K562 (cell line): ENCODE results near the gene IL13RA1. TPM values are rescaled to one million over a fixed set of nuclear protein-coding genes. Genes with fewer than 3 reads are reported as not detected.
A peak's percentile ranks its signal among the peaks of the same experiment; 100 is the strongest.

Source experiments
- ATAC-seq: fragments of 200-7000 bp; cut with Tn5 transposase; 3 replicates; pipeline ENCODE4 v1.9.1; 2020; ENCODE audit warnings: moderate library complexity
- Bru-seq: library from RNA; stranded (reverse); fragments of 400-500 nt; gene quantifications from one replicate; lab custom pipeline; 2021; lab: Mats Ljungman, UMichigan
- BruChase-seq, 2 experiments: library from RNA; stranded (reverse); fragments of 400-500 nt; gene quantifications; one replicate each; lab custom pipeline; 2021; lab: Mats Ljungman, UMichigan
- BruUV-seq: library from RNA; stranded (reverse); fragments of 400-500 nt; replicated peaks from 2 replicates; lab custom pipeline; 2021; lab: Mats Ljungman, UMichigan
- CTCF ChIA-PET: fragments of 300-600 bp; formaldehyde crosslinking; extraction: SDS; loops from one replicate; lab custom pipeline; 2021; ENCODE audit warnings: low intra/inter-chr PET ratio; lab: Yijun Ruan, JAX
- POLR2A ChIA-PET: fragments of 300-600, 350-650 bp; sonication (Branson Sonifier 250); formaldehyde crosslinking; extraction: SDS; loops from one replicate; lab custom pipeline; 2021; ENCODE audit warnings: antibody characterized with exemption, inconsistent platforms; lab: Yijun Ruan, JAX
- DNase-seq, 4 experiments: peaks; one replicate each; pipeline versions ENCODE4 v3.0.0 to v3.0.0-alpha.2; 2011 to 2018; ENCODE audit warnings: low spot score in 3 of 4, mixed read lengths in 3 of 4; ENCODE audit errors: extremely low read depth in 1 of 4
- FAIRE-seq: peaks from 2 replicates; lab custom pipeline; 2011; peaks lifted over from hg19 to GRCh38; lab: Jason Lieb, UNC
- H2AFZ ChIP-seq: 2 replicates; pipeline ENCODE4 v1.6.0; 2011; ENCODE audit warnings: low read depth, low read length, control low read depth, inconsistent platforms
- H3K27ac ChIP-seq: fragments of 200-600 bp; 3 replicates; pipeline ENCODE4 v1.8.0; 2011; ENCODE audit warnings: low read depth, mild to moderate bottlenecking, control low read depth, inconsistent platforms, low read length, moderate library complexity, mixed read lengths; ENCODE audit errors: extremely low read depth
- H3K27me3 ChIP-seq, 2 experiments: fragments of 300-600 bp in 1 of 2; 2 replicates in 1 of 2; 3 replicates in 1 of 2; pipeline versions ENCODE4 v1.6.0 to v1.8.0; 2011; ENCODE audit warnings: inconsistent platforms in 2 of 2, low read length in 2 of 2, mild to moderate bottlenecking in 1 of 2, mixed read lengths in 1 of 2, moderate library complexity in 1 of 2; ENCODE audit not compliant: control insufficient read depth in 2 of 2, insufficient read depth in 2 of 2
- H3K36me3 ChIP-seq: fragments of 300-600 bp; 3 replicates; pipeline ENCODE4 v1.8.0; 2011; ENCODE audit warnings: mild to moderate bottlenecking, low read length, inconsistent platforms; ENCODE audit not compliant: control insufficient read depth, insufficient read depth
- H3K4me1 ChIP-seq, 2 experiments: fragments of 200-600 bp in 1 of 2; replicated peaks in 1 of 2; 2 replicates in 1 of 2; 3 replicates in 1 of 2; pipeline versions ENCODE4 v1.5.1 to v1.8.0; 2011; ENCODE audit warnings: inconsistent platforms in 2 of 2, low read length in 2 of 2, mild to moderate bottlenecking in 1 of 2, mixed read lengths in 1 of 2, moderate library complexity in 1 of 2; ENCODE audit not compliant: control insufficient read depth in 2 of 2, insufficient read depth in 2 of 2
- H3K4me2 ChIP-seq: 2 replicates; pipeline ENCODE4 v1.6.1; 2011; ENCODE audit warnings: low read length, control low read depth, inconsistent platforms, mixed read lengths; ENCODE audit not compliant: insufficient read depth
- H3K4me3 ChIP-seq: fragments of 200-600 bp; sonication (generic), shearing (Covaris generic); 2 replicates; pipeline ENCODE4 v1.5.1; 2016; ENCODE audit warnings: control low read depth, inconsistent platforms
- H3K79me2 ChIP-seq: fragments of 200-600 bp; 3 replicates; pipeline ENCODE4 v1.8.0; 2011; ENCODE audit warnings: low read length, inconsistent platforms; ENCODE audit not compliant: control insufficient read depth, insufficient read depth
- H3K9ac ChIP-seq, 2 experiments: 2 replicates each; pipeline versions ENCODE4 v1.6.0 to v1.6.1; 2011; ENCODE audit warnings: low read depth in 2 of 2, low read length in 2 of 2, control low read depth in 1 of 2, inconsistent platforms in 1 of 2, mild to moderate bottlenecking in 1 of 2, mixed read lengths in 1 of 2; ENCODE audit not compliant: insufficient read depth in 1 of 2
- H3K9me1 ChIP-seq: one replicate; pipeline ENCODE4 v1.6.0; 2011; ENCODE audit warnings: inconsistent platforms, mild to moderate bottlenecking, low read length, moderate library complexity; ENCODE audit not compliant: control insufficient read depth, insufficient read depth
- H3K9me3 ChIP-seq: replicated peaks from 2 replicates; pipeline ENCODE4 v1.5.1; 2011; ENCODE audit warnings: low read depth, low read length, inconsistent platforms; ENCODE audit not compliant: control insufficient read depth, insufficient read depth
- H4K20me1 ChIP-seq: replicated peaks from 2 replicates; pipeline ENCODE4 v1.6.1; 2011; ENCODE audit warnings: low read length, inconsistent platforms, mixed read lengths; ENCODE audit not compliant: control insufficient read depth, insufficient read depth
- KLF13 ChIP-seq: fragments of 450-650 bp; IDR thresholded peaks from 2 replicates; pipeline ENCODE4 v1.6.1; 2016; ENCODE audit warnings: missing genetic modification characterization, low read depth, mild to moderate bottlenecking, missing compliant biosample characterization, moderate library complexity, borderline replicate concordance
- ZNF184 ChIP-seq: sonication (generic); formaldehyde crosslinking; IDR thresholded peaks from 2 replicates; pipeline ENCODE4 v1.5.0; 2020; ENCODE audit warnings: missing genetic modification reagents
- WGBS: fragments of 100-300 bp; shearing (Covaris generic); methylation state at CpG from one replicate; pipeline ENCODE4 v1.1.6; 2016; ENCODE audit warnings: low coverage, mixed read lengths; ENCODE audit not compliant: insufficient coverage; ENCODE audit errors: missing lambda C conversion rate; 5-methylcytosine and 5-hydroxymethylcytosine counted together
- in situ Hi-C: fragments of 300-500 bp; cut with MboI; formaldehyde crosslinking; loops from 4 replicates; pipeline ENCODE4 v1.15.0; 2018; ENCODE audit warnings: inconsistent platforms, mixed read lengths
- intact Hi-C: fragments of 100-400 bp; cut with micrococcal nuclease; formaldehyde crosslinking; loops from 2 replicates; pipeline ENCODE4 v1.14.2; 2022
- long read RNA-seq, 3 experiments: library from polyadenylated mRNA in 2 of 3; library from RNA in 1 of 3; unstranded in 2 of 3; stranded (forward) in 1 of 3; transcript quantifications; one replicate each; pipeline ENCODE4 v2.0.0, GENCODE V29; 2019 to 2022
- polyA minus RNA-seq, 3 experiments: library from RNA; depleted of rRNA, polyadenylated mRNA; stranded (reverse); fragments of >200 nt; gene quantifications; 2 replicates each; pipeline ENCODE4 v1.2.3, GENCODE V29; 2011
- polyA plus RNA-seq, 8 experiments: library from polyadenylated mRNA; depleted of rRNA in 4 of 8; stranded (reverse) in 5 of 8; unstranded in 3 of 8; fragments of >200 nt; fragmentation: Nextera tagmentation in 2 of 8; fragmentation: Illumina TruSeq in 1 of 8; extraction: Ambion mirVana in 2 of 8; extraction: Trizol in 1 of 8; gene quantifications; 2 replicates each; pipeline versions ENCODE4 v1.2.1 to v1.2.3, GENCODE V29; 2011 to 2014; ENCODE audit warnings: inconsistent platforms in 1 of 8, missing spikeins in 1 of 8
- total RNA-seq, 7 experiments: library from RNA; depleted of rRNA in 6 of 7; stranded (reverse); fragments of >200 nt in 6 of 7; fragmentation: Illumina TruSeq in 2 of 7; extraction: Trizol in 2 of 7; gene quantifications; 2 replicates each; pipeline versions ENCODE4 v1.2.1 to v1.2.3, GENCODE V29; 2011 to 2021; ENCODE audit warnings: low replicate concordance in 1 of 7
- TF ChIP-seq, protein P1 (sequence below): IDR thresholded peaks from 2 replicates; pipeline ENCODE4 v1.6.1; 2012; ENCODE audit warnings: low read depth, low read length, improper control_type of control experiment, borderline replicate concordance
- TF ChIP-seq, protein P2 (sequence below), 2 experiments: fragments of 150-350 bp in 1 of 2; IDR thresholded peaks; 2 replicates each; pipeline ENCODE4 v1.6.1; 2012 to 2016; ENCODE audit warnings: low read depth in 2 of 2, low read length in 2 of 2, mild to moderate bottlenecking in 1 of 2, moderate library complexity in 1 of 2

Gene IL13RA1
- 6.1 and 14.7 TPM in 2 replicates for total RNA-seq (2011; cell fraction: chromatin; rRNA removed; ENCODE audit: low replicate concordance)
- 5.0 and 5.3 TPM in 2 replicates for total RNA-seq (2011; cell fraction: nucleolus; rRNA removed)
- 8.2 and 12.4 TPM in 2 replicates for total RNA-seq (2011; cell fraction: nucleoplasm; rRNA removed)
- total RNA-seq (2014; rRNA removed) (7.3 and 8.0 TPM in 2 replicates), total RNA-seq (2014; rRNA removed; fragmentation: Illumina TruSeq; extraction: Trizol) (13.4 and 14.0 TPM in 2 replicates), total RNA-seq (2015; rRNA removed; fragmentation: Illumina TruSeq; extraction: Trizol) (21.0 and 22.9 TPM in 2 replicates), total RNA-seq (2021) (10.7 and 12.2 TPM in 2 replicates), polyA plus RNA-seq (2011; rRNA removed) (9.5 and 14.0 TPM in 2 replicates), polyA plus RNA-seq (2014; fragmentation: Illumina TruSeq; extraction: Trizol) (12.1 and 14.9 TPM in 2 replicates), polyA plus RNA-seq (2014; fragmentation: Nextera tagmentation; extraction: Ambion mirVana) (1 to 10 TPM; 2.9 to 3.4 TPM), polyA plus RNA-seq (2014; rRNA removed) (8.4 and 9.0 TPM in 2 replicates), polyA minus RNA-seq (2011; rRNA and poly(A)+ RNA removed) (12.0 and 12.2 TPM in 2 replicates), Bru-seq, nascent RNA (percentile 55 among the genes with signal in this experiment), BruChase-seq, experiment 1, labeled RNA remaining after a 2-hour chase (percentile 55 among the genes with signal in this experiment), BruChase-seq, experiment 2, labeled RNA remaining after a 6-hour chase (percentile 54 among the genes with signal in this experiment)
- 3.0 and 5.3 TPM in 2 replicates for polyA plus RNA-seq (2011; cell fraction: cytosol; rRNA removed)
- polyA plus RNA-seq (2011; cell fraction: nucleus; rRNA removed) = 2.4 and 2.8 TPM in 2 replicates
- polyA plus RNA-seq (2012) = 13.9 and 21.2 TPM in 2 replicates
- polyA minus RNA-seq (2011; cell fraction: cytosol; rRNA and poly(A)+ RNA removed) = 2.9 and 5.2 TPM in 2 replicates
- 1.8 and 2.3 TPM in 2 replicates for polyA minus RNA-seq (2011; cell fraction: nucleus; rRNA and poly(A)+ RNA removed)
- long read RNA-seq, experiment 1, full-length matches to known transcripts = 30 of 52 reads
- long read RNA-seq, experiment 1, partial matches to known transcripts = 11 of 52 reads
- long read RNA-seq, experiment 1, other reads (novel, unspliced or antisense) = 11 of 52 reads
- long read RNA-seq, experiment 2, full-length matches to known transcripts = 4 of 7 reads
- long read RNA-seq, experiment 2, partial matches to known transcripts = 1 of 7 reads
- long read RNA-seq, experiment 2, other reads (novel, unspliced or antisense) = 2 of 7 reads
- long read RNA-seq, experiment 3, full-length matches to known transcripts = 3 of 4 reads
- long read RNA-seq, experiment 3, partial matches to known transcripts = 0 of 4 reads
- long read RNA-seq, experiment 3, other reads (novel, unspliced or antisense) = 1 of 4 reads

DNA sequence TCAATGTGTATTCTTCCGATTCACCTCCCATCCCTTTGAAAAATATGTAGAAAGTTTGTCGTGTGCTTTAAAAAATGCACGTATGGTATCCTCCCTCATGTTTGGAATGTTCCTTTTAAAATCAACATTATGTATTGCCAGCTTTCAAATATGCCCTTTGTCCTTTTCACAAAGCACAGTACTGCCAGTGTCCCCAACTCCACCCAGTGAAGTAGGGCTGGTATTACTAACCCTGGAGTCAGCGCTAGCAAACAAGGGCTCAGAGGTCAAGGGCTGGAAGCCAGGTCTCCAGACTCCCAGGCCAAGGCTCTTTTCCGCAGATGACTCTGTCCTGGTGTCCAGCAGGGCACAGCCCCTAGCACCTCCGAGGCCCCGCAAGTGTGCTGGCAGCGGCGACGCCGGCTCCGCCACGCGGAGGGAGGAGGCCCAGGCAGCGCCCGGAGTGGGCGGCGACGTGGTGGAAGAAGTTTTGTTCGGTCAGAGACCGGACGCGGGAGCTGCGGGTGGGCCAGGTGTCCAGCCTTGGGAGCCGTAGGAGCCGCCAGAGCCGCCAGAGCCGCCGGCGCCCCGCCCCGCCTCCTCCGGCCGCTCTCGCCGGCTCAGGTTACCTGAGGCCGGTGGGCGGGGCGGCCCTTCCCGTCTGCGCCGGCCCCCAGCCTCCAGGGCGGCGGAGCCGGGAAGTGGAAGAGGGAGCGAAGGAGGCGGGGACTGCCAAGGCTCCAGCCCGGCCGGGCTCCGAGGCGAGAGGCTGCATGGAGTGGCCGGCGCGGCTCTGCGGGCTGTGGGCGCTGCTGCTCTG is at the start of gene IL13RA1:
Gene IL13RA1, plus strand, starts transcription at position 720 of the 799 bp plus-strand sequence. Its CDS starts 33 bp downstream, at position 753.
- CTCF ChIA-PET = no interaction called here
- 26% methylated on average over 4 of the region's 56 CpGs for WGBS
- H3K36me3 ChIP-seq = no peaks in the 10 kb centered on the region
- in situ Hi-C loops = no loop called here
- peak; percentile 97 for ATAC-seq
- H3K79me2 ChIP-seq = no peaks in the 10 kb centered on the region
- peak within 1 kb of the TSS; percentile 76 for H3K4me2 ChIP-seq
- peak within 1 kb of the TSS; percentile 54 to 87 for H3K9ac ChIP-seq
- peak within 1 kb of the TSS; percentile 74; the same call in 2 of the 3 replicates for H3K27ac ChIP-seq
- intact Hi-C loops = loop anchor here (10.0 kb wide), 1 partner anchor 382 kb away; the partner anchor contains the start of gene WDR44
- H3K9me3 ChIP-seq = no peaks in the 10 kb centered on the region
- peak; percentile 88 to 91 (median 88) for DNase-seq
- peak within 1 kb of the TSS; percentile 69 for H3K4me3 ChIP-seq
- peaks cover 15 to 22% of the 10 kb centered on the region in 2 experiments for H3K4me1 ChIP-seq
- H4K20me1 ChIP-seq = 0 out of 2 replicates have a peak, but pooled peaks cover 4% of the 10 kb centered on the region
- BruUV-seq = no TSS peak
- no peaks in the 10 kb centered on the region for H3K9me1 ChIP-seq
- POLR2A ChIA-PET = interaction anchor here (0.6 to 1.0 kb wide), 3 partner anchors 16 to 472 kb away, joined by 3 read pairs; no protein-coding TSS in a partner anchor
- H2AFZ ChIP-seq = peak within 1 kb of the TSS; percentile 96
- no peaks in the 10 kb centered on the region for H3K27me3 ChIP-seq
- FAIRE-seq = peak; percentile 32
- TF ChIP-seq, protein P1, sequence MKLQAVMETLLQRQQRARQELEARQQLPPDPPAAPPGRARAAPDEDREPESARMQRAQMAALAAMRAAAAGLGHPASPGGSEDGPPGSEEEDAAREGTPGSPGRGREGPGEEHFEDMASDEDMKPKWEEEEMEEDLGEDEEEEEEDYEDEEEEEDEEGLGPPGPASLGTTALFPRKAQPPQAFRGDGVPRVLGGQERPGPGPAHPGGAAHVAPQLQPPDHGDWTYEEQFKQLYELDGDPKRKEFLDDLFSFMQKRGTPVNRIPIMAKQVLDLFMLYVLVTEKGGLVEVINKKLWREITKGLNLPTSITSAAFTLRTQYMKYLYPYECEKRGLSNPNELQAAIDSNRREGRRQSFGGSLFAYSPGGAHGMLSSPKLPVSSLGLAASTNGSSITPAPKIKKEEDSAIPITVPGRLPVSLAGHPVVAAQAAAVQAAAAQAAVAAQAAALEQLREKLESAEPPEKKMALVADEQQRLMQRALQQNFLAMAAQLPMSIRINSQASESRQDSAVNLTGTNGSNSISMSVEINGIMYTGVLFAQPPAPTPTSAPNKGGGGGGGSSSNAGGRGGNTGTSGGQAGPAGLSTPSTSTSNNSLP = no peak
- TF ChIP-seq, protein P2, sequence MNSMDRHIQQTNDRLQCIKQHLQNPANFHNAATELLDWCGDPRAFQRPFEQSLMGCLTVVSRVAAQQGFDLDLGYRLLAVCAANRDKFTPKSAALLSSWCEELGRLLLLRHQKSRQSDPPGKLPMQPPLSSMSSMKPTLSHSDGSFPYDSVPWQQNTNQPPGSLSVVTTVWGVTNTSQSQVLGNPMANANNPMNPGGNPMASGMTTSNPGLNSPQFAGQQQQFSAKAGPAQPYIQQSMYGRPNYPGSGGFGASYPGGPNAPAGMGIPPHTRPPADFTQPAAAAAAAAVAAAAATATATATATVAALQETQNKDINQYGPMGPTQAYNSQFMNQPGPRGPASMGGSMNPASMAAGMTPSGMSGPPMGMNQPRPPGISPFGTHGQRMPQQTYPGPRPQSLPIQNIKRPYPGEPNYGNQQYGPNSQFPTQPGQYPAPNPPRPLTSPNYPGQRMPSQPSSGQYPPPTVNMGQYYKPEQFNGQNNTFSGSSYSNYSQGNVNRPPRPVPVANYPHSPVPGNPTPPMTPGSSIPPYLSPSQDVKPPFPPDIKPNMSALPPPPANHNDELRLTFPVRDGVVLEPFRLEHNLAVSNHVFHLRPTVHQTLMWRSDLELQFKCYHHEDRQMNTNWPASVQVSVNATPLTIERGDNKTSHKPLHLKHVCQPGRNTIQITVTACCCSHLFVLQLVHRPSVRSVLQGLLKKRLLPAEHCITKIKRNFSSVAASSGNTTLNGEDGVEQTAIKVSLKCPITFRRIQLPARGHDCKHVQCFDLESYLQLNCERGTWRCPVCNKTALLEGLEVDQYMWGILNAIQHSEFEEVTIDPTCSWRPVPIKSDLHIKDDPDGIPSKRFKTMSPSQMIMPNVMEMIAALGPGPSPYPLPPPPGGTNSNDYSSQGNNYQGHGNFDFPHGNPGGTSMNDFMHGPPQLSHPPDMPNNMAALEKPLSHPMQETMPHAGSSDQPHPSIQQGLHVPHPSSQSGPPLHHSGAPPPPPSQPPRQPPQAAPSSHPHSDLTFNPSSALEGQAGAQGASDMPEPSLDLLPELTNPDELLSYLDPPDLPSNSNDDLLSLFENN (IDR thresholded peaks at IDR 0.05; ENCODE audit: low read depth in 2 of 2, low read length in 2 of 2) = no peak
- TF ChIP-seq ZNF184 (CRISPR knock-in tag) (no peak), KLF13 (0 out of 2 replicates have a peak, but pooled peaks have one; percentile 42)
